A673 (cell line): ENCODE measurements around the gene PHF21B.

Experiments used
- EZH2 ChIP-seq: fragments of 200-600 bp; sonication (generic); IDR thresholded peaks from 2 replicates; pipeline ENCODE4 v1.6.1; 2017; ENCODE audit warnings: borderline replicate concordance, low read depth, mild to moderate bottlenecking, mixed read lengths, antibody characterized with exemption, low read length; ENCODE audit not compliant: poor library complexity, severe bottlenecking
- TF ChIP-seq, protein P1 (sequence below): fragments of 300-800, 200-600 bp; sonication (generic); conservative IDR thresholded peaks from 2 replicates; pipeline ENCODE4 v1.5.1; 2017; ENCODE audit warnings: low read depth, mild to moderate bottlenecking, antibody characterized with exemption, low read length, moderate library complexity, mixed read lengths

- no peak for TF ChIP-seq EZH2
- TF ChIP-seq, protein P1, sequence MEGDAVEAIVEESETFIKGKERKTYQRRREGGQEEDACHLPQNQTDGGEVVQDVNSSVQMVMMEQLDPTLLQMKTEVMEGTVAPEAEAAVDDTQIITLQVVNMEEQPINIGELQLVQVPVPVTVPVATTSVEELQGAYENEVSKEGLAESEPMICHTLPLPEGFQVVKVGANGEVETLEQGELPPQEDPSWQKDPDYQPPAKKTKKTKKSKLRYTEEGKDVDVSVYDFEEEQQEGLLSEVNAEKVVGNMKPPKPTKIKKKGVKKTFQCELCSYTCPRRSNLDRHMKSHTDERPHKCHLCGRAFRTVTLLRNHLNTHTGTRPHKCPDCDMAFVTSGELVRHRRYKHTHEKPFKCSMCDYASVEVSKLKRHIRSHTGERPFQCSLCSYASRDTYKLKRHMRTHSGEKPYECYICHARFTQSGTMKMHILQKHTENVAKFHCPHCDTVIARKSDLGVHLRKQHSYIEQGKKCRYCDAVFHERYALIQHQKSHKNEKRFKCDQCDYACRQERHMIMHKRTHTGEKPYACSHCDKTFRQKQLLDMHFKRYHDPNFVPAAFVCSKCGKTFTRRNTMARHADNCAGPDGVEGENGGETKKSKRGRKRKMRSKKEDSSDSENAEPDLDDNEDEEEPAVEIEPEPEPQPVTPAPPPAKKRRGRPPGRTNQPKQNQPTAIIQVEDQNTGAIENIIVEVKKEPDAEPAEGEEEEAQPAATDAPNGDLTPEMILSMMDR: no peak
Observed at GRCh38 chr22:44917372-44918165, 92.2 kb downstream of the PHF21B start.
